CD4-positive, CD25-positive, alpha-beta regulatory T cell (primary cell): ENCODE data around the gene MIB1. TPM values are rescaled to one million over a fixed set of nuclear protein-coding genes. Genes with fewer than 3 reads are reported as not detected.

ENCODE experiments used
- ATAC-seq, 2 donors: fragments of 150-1000 bp; cut with Tn5 transposase; one replicate each; pipeline ENCODE4 v1.10.0; 2021; ENCODE audit warnings: low read depth in 2 of 2, moderate number of reproducible peaks in 2 of 2, moderate library complexity in 1 of 2
- DNase-seq, 3 donors: peaks; one replicate each; pipeline versions ENCODE4 v3.0.0 to v3.0.0-alpha.2; 2012 to 2022; ENCODE audit warnings: mixed read lengths in 1 of 3
- H3K27ac ChIP-seq: one replicate; pipeline ENCODE4 v1.7.0; 2013; ENCODE audit warnings: mild to moderate bottlenecking, low read length; ENCODE audit not compliant: insufficient read depth, poor library complexity, severe bottlenecking
- H3K27me3 ChIP-seq: one replicate; pipeline ENCODE4 v1.7.0; 2013; ENCODE audit warnings: low read length; ENCODE audit not compliant: control insufficient read depth, insufficient read depth
- H3K36me3 ChIP-seq: one replicate; pipeline ENCODE4 v1.7.0; 2013; ENCODE audit warnings: mild to moderate bottlenecking, low read length, moderate library complexity; ENCODE audit not compliant: control insufficient read depth, insufficient read depth
- H3K4me1 ChIP-seq: 2 replicates; pipeline ENCODE4 v1.7.0; 2013; ENCODE audit warnings: mild to moderate bottlenecking, low read length; ENCODE audit not compliant: insufficient read depth, control insufficient read depth, poor library complexity, severe bottlenecking
- H3K4me3 ChIP-seq: one replicate; pipeline ENCODE4 v1.7.0; 2013; ENCODE audit warnings: low read depth, mild to moderate bottlenecking, low read length, moderate library complexity
- H3K9me3 ChIP-seq, 2 experiments: 1 replicate in 1 of 2; 2 replicates in 1 of 2; pipeline ENCODE4 v1.7.0; 2013; ENCODE audit warnings: low read length in 2 of 2, mild to moderate bottlenecking in 1 of 2, moderate library complexity in 1 of 2; ENCODE audit not compliant: control insufficient read depth in 2 of 2
- H3K27ac Mint-ChIP-seq, 3 donors: one replicate each; pipeline ENCODE4 v1.8.0; 2020 to 2022; ENCODE audit warnings: mild to moderate bottlenecking in 3 of 3, mixed read lengths in 3 of 3, moderate library complexity in 2 of 3
- H3K27me3 Mint-ChIP-seq: one replicate; pipeline ENCODE4 v1.8.0; 2022; ENCODE audit warnings: mild to moderate bottlenecking, mixed read lengths
- H3K36me3 Mint-ChIP-seq: one replicate; pipeline ENCODE4 v1.8.0; 2020; ENCODE audit warnings: mixed read lengths
- H3K4me1 Mint-ChIP-seq, 4 donors: one replicate each; pipeline ENCODE4 v1.8.0; 2020 to 2022; ENCODE audit warnings: mixed read lengths in 4 of 4, mild to moderate bottlenecking in 1 of 4
- H3K4me3 Mint-ChIP-seq, 4 donors: one replicate each; pipeline ENCODE4 v1.8.0; 2020 to 2022; ENCODE audit warnings: mild to moderate bottlenecking in 4 of 4, mixed read lengths in 4 of 4, moderate library complexity in 3 of 4
- H3K9me3 Mint-ChIP-seq, 7 donors: one replicate each; pipeline ENCODE4 v1.8.0; 2020 to 2022; ENCODE audit warnings: mixed read lengths in 7 of 7, mild to moderate bottlenecking in 3 of 7, moderate library complexity in 2 of 7
- polyA plus RNA-seq, 4 donors: library from polyadenylated mRNA; unstranded; fragments of 300-500 nt; fragmentation: Illumina TruSeq; gene quantifications; one replicate each; pipeline ENCODE4 v1.2.3, GENCODE V29; 2021
- total RNA-seq: library from RNA; stranded (reverse); gene quantifications from one replicate; pipeline ENCODE4 v1.2.3, GENCODE V29; 2022

MIB1 gene
- total and polyA plus RNA-seq, 5 donors from 2014 or later: 7.3 to 37.7 (median 7.8) TPM

GRCh38 chr18:21901423-21901945 lies 160.9 kb downstream of the MIB1 start:
- Mint-ChIP-seq H3K4me1 (peaks cover 0 to 7% (median 1%) of the 10 kb centered on the region in 4 donors), H3K4me3 (no peak overlapping the region), H3K27ac (no peak overlapping the region), H3K27me3 (peaks cover 29% of the 10 kb centered on the region), H3K9me3 (no peaks in the 10 kb centered on the region), H3K36me3 (no peaks in the 10 kb centered on the region)
- no peaks in the 10 kb centered on the region for H3K9me3 ChIP-seq
- no peak overlapping the region for H3K27ac ChIP-seq
- DNase-seq (no peak), ATAC-seq (no peak)
- no peak overlapping the region for H3K4me3 ChIP-seq
- H3K36me3 ChIP-seq: no peaks in the 10 kb centered on the region
- H3K4me1 ChIP-seq: no peaks in the 10 kb centered on the region
- no peaks in the 10 kb centered on the region for H3K27me3 ChIP-seq

DNA sequence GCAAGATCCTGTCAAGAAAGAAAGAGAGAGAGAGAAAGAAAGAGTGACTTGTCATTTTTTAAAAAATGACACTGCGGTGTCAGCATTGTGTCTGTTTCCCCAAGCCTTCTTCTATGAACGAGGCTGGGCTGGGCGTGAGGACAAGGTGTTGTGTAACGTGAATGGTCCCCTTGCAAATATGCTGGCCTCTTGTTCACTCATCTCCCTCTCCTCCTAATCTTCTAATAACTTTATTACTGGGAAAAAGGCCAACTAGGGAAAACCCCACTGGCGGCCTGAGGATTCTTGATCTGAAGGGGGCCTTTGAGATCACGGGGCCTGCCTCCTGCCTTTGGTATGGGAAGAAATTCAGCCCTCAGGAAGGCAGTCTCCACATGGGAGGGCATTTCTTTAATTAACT lies 163.1 kb downstream of the MIB1 start:
- H3K36me3 ChIP-seq: no peaks in the 10 kb centered on the region
- H3K27me3 ChIP-seq: no peaks in the 10 kb centered on the region
- H3K4me3 ChIP-seq: no peak overlapping the region
- Mint-ChIP-seq H3K27ac (no peak overlapping the region), H3K4me1 (no peaks in the 10 kb centered on the region), H3K4me3 (no peak overlapping the region), H3K27me3 (peaks cover 27% of the 10 kb centered on the region), H3K36me3 (no peaks in the 10 kb centered on the region), H3K9me3 (no peaks in the 10 kb centered on the region)
- DNase-seq (no peak), ATAC-seq (no peak)
- no peaks in the 10 kb centered on the region for H3K9me3 ChIP-seq
- H3K27ac ChIP-seq: no peak overlapping the region
- H3K4me1 ChIP-seq: no peaks in the 10 kb centered on the region

DNA sequence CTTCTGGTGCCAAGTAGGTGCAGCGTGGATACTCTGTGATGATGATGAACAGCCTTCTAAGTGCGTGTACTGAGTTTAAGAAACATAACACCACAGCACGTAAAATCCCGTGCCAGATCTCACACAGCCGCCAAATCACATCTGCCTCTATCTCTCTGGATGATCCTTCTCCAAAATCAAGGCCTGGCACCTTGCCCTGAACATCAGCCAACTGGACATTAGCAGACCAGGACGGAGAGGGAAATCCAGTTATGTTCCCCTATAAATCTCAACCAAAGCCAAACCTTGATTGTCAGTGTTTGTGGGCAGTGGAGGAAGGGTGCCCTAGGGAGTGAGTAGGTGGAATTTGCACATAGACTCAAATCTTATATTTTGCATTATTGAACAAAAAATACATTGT lies 164.3 kb downstream of the MIB1 start:
- ATAC-seq (no peak), DNase-seq (no peak)
- no peak overlapping the region for H3K27ac Mint-ChIP-seq
- H3K4me1 Mint-ChIP-seq: no peaks in the 10 kb centered on the region
- no peak overlapping the region for H3K27ac ChIP-seq
- no peak overlapping the region for H3K4me3 Mint-ChIP-seq
- H3K27me3 ChIP-seq: no peaks in the 10 kb centered on the region
- no peaks in the 10 kb centered on the region for H3K36me3 ChIP-seq
- H3K36me3 Mint-ChIP-seq: no peaks in the 10 kb centered on the region
- no peaks in the 10 kb centered on the region for H3K9me3 Mint-ChIP-seq
- H3K4me1 ChIP-seq: no peaks in the 10 kb centered on the region
- peaks cover 31% of the 10 kb centered on the region for H3K27me3 Mint-ChIP-seq
- no peak overlapping the region for H3K4me3 ChIP-seq
- H3K9me3 ChIP-seq: no peaks in the 10 kb centered on the region

DNA sequence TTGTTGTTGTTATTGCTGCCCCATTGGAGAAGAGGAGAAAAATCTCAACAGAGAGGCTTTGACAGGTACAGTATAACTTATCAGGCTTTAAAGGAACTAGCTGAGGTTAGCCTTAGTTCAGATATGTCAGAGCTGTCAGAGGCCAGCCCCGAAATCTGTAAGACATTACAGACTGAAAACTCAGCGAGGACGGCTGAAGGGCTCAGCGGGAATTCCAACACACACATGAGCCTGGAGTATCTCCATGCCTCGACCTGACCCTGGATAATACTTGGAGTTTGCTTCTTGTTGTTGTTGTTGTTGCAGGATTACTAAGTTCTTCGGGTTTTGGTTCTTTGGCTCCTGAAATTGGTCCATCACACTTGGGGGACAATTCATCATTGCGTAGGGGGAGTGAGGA lies 166.9 kb downstream of the MIB1 start:
- Mint-ChIP-seq H3K36me3 (no peaks in the 10 kb centered on the region), H3K4me3 (no peak overlapping the region), H3K4me1 (no peaks in the 10 kb centered on the region), H3K27ac (no peak overlapping the region), H3K9me3 (no peaks in the 10 kb centered on the region), H3K27me3 (peaks cover 29% of the 10 kb centered on the region)
- DNase-seq (no peak), ATAC-seq (no peak)
- Histone ChIP-seq H3K27me3 (no peaks in the 10 kb centered on the region), H3K27ac (no peak overlapping the region), H3K4me1 (no peaks in the 10 kb centered on the region), H3K4me3 (no peak overlapping the region), H3K36me3 (no peaks in the 10 kb centered on the region), H3K9me3 (no peaks in the 10 kb centered on the region)

DNA sequence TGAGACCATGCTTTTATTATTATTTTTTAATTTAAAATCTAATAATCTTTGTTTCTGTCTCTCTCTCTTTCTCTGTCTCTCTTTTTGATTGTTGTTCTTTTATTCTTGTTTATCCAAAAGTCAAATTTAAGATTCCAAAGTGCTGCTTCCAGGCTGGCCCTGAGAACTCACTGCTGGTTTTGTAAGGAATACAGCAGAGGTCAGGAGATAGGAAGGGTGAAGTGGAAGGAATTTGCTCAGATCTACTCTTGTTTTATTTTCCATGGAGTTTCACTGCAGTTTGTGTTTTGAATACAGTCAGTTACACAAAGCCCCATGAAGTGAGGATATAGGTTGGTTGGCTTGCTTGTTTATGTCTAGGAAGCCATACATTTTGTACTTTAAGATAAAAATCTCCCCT lies 168.1 kb downstream of the MIB1 start:
- Mint-ChIP-seq H3K4me1 (no peaks in the 10 kb centered on the region), H3K9me3 (no peaks in the 10 kb centered on the region), H3K36me3 (no peaks in the 10 kb centered on the region), H3K27ac (no peak overlapping the region), H3K4me3 (no peak overlapping the region), H3K27me3 (peaks cover 29% of the 10 kb centered on the region)
- DNase-seq: no peak
- H3K36me3 ChIP-seq: no peaks in the 10 kb centered on the region
- no peaks in the 10 kb centered on the region for H3K27me3 ChIP-seq
- H3K4me3 ChIP-seq: no peak overlapping the region
- no peaks in the 10 kb centered on the region for H3K4me1 ChIP-seq
- H3K27ac ChIP-seq: no peak overlapping the region
- H3K9me3 ChIP-seq: no peaks in the 10 kb centered on the region
- ATAC-seq: no peak

GRCh38 chr18:21910906-21911305 lies 170.3 kb downstream of the MIB1 start:
- H3K4me3 ChIP-seq: no peak overlapping the region
- Mint-ChIP-seq H3K36me3 (no peaks in the 10 kb centered on the region), H3K27ac (no peak overlapping the region), H3K9me3 (peaks cover 0 to 3% (median 0%) of the 10 kb centered on the region in 7 donors), H3K4me3 (no peak overlapping the region), H3K27me3 (peaks cover 23% of the 10 kb centered on the region), H3K4me1 (no peaks in the 10 kb centered on the region)
- DNase-seq: no peak
- H3K4me1 ChIP-seq: no peaks in the 10 kb centered on the region
- no peaks in the 10 kb centered on the region for H3K36me3 ChIP-seq
- no peaks in the 10 kb centered on the region for H3K27me3 ChIP-seq
- ATAC-seq: no peak
- no peaks in the 10 kb centered on the region for H3K9me3 ChIP-seq
- H3K27ac ChIP-seq: no peak overlapping the region

GRCh38 chr18:21911551-21911950 lies 171.0 kb downstream of the MIB1 start:
- H3K4me1 Mint-ChIP-seq: no peaks in the 10 kb centered on the region
- no peaks in the 10 kb centered on the region for H3K36me3 Mint-ChIP-seq
- H3K9me3 Mint-ChIP-seq: peaks cover 0 to 4% (median 0%) of the 10 kb centered on the region in 7 donors
- no peaks in the 10 kb centered on the region for H3K36me3 ChIP-seq
- DNase-seq (no peak), ATAC-seq (no peak)
- H3K27ac Mint-ChIP-seq: no peak overlapping the region
- no peaks in the 10 kb centered on the region for H3K9me3 ChIP-seq
- H3K27me3 Mint-ChIP-seq: peaks cover 21% of the 10 kb centered on the region
- H3K4me1 ChIP-seq: no peaks in the 10 kb centered on the region
- no peaks in the 10 kb centered on the region for H3K27me3 ChIP-seq
- no peak overlapping the region for H3K27ac ChIP-seq
- no peak overlapping the region for H3K4me3 Mint-ChIP-seq
- no peak overlapping the region for H3K4me3 ChIP-seq

DNA sequence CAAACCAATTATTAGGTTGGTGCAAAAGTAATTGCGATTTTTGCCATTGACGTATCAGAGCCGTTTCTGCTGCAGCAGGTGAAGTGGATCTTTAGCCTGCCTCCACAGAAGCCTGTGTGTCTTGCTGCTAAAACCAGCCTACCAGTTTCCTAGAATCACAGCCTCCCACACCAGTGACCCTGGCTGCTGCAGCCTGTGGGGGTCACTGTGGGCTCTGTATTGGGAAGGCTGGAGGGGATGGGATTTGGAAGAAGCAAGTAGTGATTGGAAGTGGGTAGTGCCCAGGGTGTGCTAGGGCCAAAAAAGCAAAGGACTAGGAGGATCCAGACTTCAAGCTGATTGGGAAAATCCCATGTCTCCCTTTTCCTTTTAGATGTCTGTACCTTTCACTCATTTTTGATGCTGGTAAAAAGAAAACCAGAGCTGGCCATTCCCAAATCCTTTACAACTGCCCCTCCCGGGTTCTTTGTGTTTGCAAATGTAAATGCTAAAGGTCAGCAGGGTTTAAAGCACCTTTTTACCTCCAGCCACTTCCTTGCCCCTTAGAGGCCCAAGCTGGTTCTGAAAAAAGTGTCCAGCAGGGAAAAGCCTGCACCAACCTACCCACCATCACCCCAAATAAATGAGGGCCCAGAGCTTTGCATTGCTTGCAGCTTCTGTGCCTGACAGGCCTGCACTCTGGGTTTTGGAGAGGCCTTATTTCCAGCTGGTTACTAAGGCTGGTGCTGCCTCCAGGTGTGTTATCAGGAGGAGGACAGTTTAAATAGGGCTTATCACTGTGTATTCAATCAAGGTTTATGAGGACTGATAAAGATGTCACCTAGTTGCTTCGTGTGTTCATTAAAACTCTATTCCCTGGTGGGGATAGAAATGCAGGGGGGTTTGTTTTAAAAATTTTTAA lies 172.0 kb downstream of the MIB1 start:
- Histone ChIP-seq H3K36me3 (no peaks in the 10 kb centered on the region), H3K9me3 (no peaks in the 10 kb centered on the region), H3K27ac (no peak overlapping the region), H3K4me3 (no peak overlapping the region), H3K4me1 (no peaks in the 10 kb centered on the region), H3K27me3 (no peaks in the 10 kb centered on the region)
- no peak overlapping the region for H3K27ac Mint-ChIP-seq
- no peak for DNase-seq
- peaks cover 0 to 4% (median 0%) of the 10 kb centered on the region in 7 donors for H3K9me3 Mint-ChIP-seq
- no peak overlapping the region for H3K4me3 Mint-ChIP-seq
- no peaks in the 10 kb centered on the region for H3K36me3 Mint-ChIP-seq
- no peak for ATAC-seq
- H3K27me3 Mint-ChIP-seq: peaks cover 13% of the 10 kb centered on the region
- H3K4me1 Mint-ChIP-seq: no peaks in the 10 kb centered on the region
